Measurements from ENCODE around the gene PAPSS1. TPM values are rescaled to one million over a fixed set of nuclear protein-coding genes. Genes with fewer than 3 reads are reported as not detected.
"Not testable (repeated sequence)": the region's sequence is repeated elsewhere in the genome, so short reads cannot be mapped to it uniquely, and the experiment has no call there.

PAPSS1 gene
- total and polyA plus RNA-seq, 2 of the 8 experiments (the other 6 are each of a cell fraction or from before 2014, with no cell fraction given) = 79.2 to 98.5 TPM

GRCh38 chr4:107729050-107729449 lies 9.0 kb upstream of the PAPSS1 start:
- H3K9me3 ChIP-seq (ENCODE audit: insufficient read depth in 2 of 2, low read depth in 1 of 2, low read length in 1 of 2); H3K4me3 ChIP-seq (ENCODE audit: extremely low read depth in 1 of 4, insufficient read depth in 2 of 4, low read depth in 3 of 4, low read length in 4 of 4); H3K23me2 ChIP-seq (ENCODE audit: low read depth, low read length); H4K91ac ChIP-seq (replicated peaks; ENCODE audit: insufficient read length, low read length); H2BK5ac ChIP-seq (ENCODE audit: low read depth, low read length); H2AK5ac ChIP-seq (ENCODE audit: low read depth, low read length); POLR2A ChIA-PET (ENCODE audit: partially characterized antibody); H3K23ac ChIP-seq (ENCODE audit: insufficient read length); H2BK12ac ChIP-seq (ENCODE audit: low read depth, low read length); DNase-seq (ENCODE audit: low read depth in 1 of 2, low spot score in 2 of 2); H2BK20ac ChIP-seq (ENCODE audit: low read length); H4K5ac ChIP-seq (ENCODE audit: insufficient read length, low read depth, low read length); FAIRE-seq; H3K4me2 ChIP-seq (ENCODE audit: insufficient read depth in 1 of 2, low read depth in 2 of 2, low read length in 2 of 2); H3K79me2 ChIP-seq (ENCODE audit: control insufficient read depth in 1 of 2, insufficient read depth in 2 of 2, low read length in 2 of 2); CTCF ChIA-PET (ENCODE audit: partially characterized antibody); H2AFZ ChIP-seq (ENCODE audit: low read length); H2BK120ac ChIP-seq (replicated peaks; ENCODE audit: low read depth, low read length); H3K79me1 ChIP-seq (ENCODE audit: low read depth, low read length); H3K18ac ChIP-seq (ENCODE audit: extremely low read depth, low read length); H3K36me3 ChIP-seq (ENCODE audit: control insufficient read depth in 2 of 4, insufficient read depth in 4 of 4, low read length in 3 of 4); H3K4ac ChIP-seq (replicated peaks; ENCODE audit: insufficient read length, low read depth, low read length); H3K4me1 ChIP-seq (replicated peaks in 1 of 4; ENCODE audit: control insufficient read depth in 3 of 4, insufficient read depth in 4 of 4, low read length in 3 of 4); H3K14ac ChIP-seq (ENCODE audit: insufficient read length); H3K27ac ChIP-seq (ENCODE audit: low read depth, low read length); H4K8ac ChIP-seq (ENCODE audit: extremely low read depth, insufficient read depth, low read length); H3K9ac ChIP-seq (replicated peaks in 1 of 4; ENCODE audit: extremely low read depth in 1 of 4, low read depth in 3 of 4, low read length in 3 of 4); H3K56ac ChIP-seq (replicated peaks; ENCODE audit: insufficient read length, low read depth, low read length); H2BK15ac ChIP-seq (ENCODE audit: low read length); H4K20me1 ChIP-seq (replicated peaks in 1 of 2; ENCODE audit: control insufficient read depth in 1 of 2, insufficient read depth in 2 of 2, low read length in 2 of 2): not testable (repeated sequence)
- peaks cover 0 to 14% (median 5%) of the 10 kb centered on the region in 4 experiments; a peak in 3 of 7 replicates for H3K27me3 ChIP-seq (replicated peaks in 1 of 4; ENCODE audit: control insufficient read depth in 3 of 4, extremely low read depth in 1 of 4, insufficient read depth in 3 of 4, low read length in 3 of 4)
- WGBS, 2 experiments (ENCODE audit: extremely low coverage in 1 of 2, insufficient coverage in 1 of 2, insufficient read length in 1 of 2, insufficient replicate concordance in 2 of 2, low coverage in 1 of 2, low lambda C conversion rate in 2 of 2, missing lambda C conversion rate in 1 of 2) = 94% methylated on average over 4 of the region's 4 CpGs; no CpG with 5 or more reads in 1 of the 2 experiments

- POLR2A ChIA-PET (ENCODE audit: partially characterized antibody); H3K18ac ChIP-seq (ENCODE audit: extremely low read depth, low read length); H2AFZ ChIP-seq (ENCODE audit: low read length); H3K56ac ChIP-seq (replicated peaks; ENCODE audit: insufficient read length, low read depth, low read length); H2BK120ac ChIP-seq (replicated peaks; ENCODE audit: low read depth, low read length); H3K14ac ChIP-seq (ENCODE audit: insufficient read length); H2BK15ac ChIP-seq (ENCODE audit: low read length); H4K5ac ChIP-seq (ENCODE audit: insufficient read length, low read depth, low read length); H3K23ac ChIP-seq (ENCODE audit: insufficient read length); H2BK12ac ChIP-seq (ENCODE audit: low read depth, low read length); H3K79me1 ChIP-seq (ENCODE audit: low read depth, low read length); H3K9ac ChIP-seq (replicated peaks in 1 of 4; ENCODE audit: extremely low read depth in 1 of 4, low read depth in 3 of 4, low read length in 3 of 4); H4K91ac ChIP-seq (replicated peaks; ENCODE audit: insufficient read length, low read length); H3K4me1 ChIP-seq (replicated peaks in 1 of 4; ENCODE audit: control insufficient read depth in 3 of 4, insufficient read depth in 4 of 4, low read length in 3 of 4); H2AK5ac ChIP-seq (ENCODE audit: low read depth, low read length); H4K8ac ChIP-seq (ENCODE audit: extremely low read depth, insufficient read depth, low read length); H3K27me3 ChIP-seq (replicated peaks in 1 of 4; ENCODE audit: control insufficient read depth in 3 of 4, extremely low read depth in 1 of 4, insufficient read depth in 3 of 4, low read length in 3 of 4); H2BK20ac ChIP-seq (ENCODE audit: low read length); H4K20me1 ChIP-seq (replicated peaks in 1 of 2; ENCODE audit: control insufficient read depth in 1 of 2, insufficient read depth in 2 of 2, low read length in 2 of 2); H3K4me3 ChIP-seq (ENCODE audit: extremely low read depth in 1 of 4, insufficient read depth in 2 of 4, low read depth in 3 of 4, low read length in 4 of 4); H3K4ac ChIP-seq (replicated peaks; ENCODE audit: insufficient read length, low read depth, low read length); H3K9me3 ChIP-seq (ENCODE audit: insufficient read depth in 2 of 2, low read depth in 1 of 2, low read length in 1 of 2); H3K27ac ChIP-seq (ENCODE audit: low read depth, low read length); DNase-seq (ENCODE audit: low read depth in 1 of 2, low spot score in 2 of 2); H3K36me3 ChIP-seq (ENCODE audit: control insufficient read depth in 2 of 4, insufficient read depth in 4 of 4, low read length in 3 of 4); H3K79me2 ChIP-seq (ENCODE audit: control insufficient read depth in 1 of 2, insufficient read depth in 2 of 2, low read length in 2 of 2); FAIRE-seq; H3K4me2 ChIP-seq (ENCODE audit: insufficient read depth in 1 of 2, low read depth in 2 of 2, low read length in 2 of 2); H3K23me2 ChIP-seq (ENCODE audit: low read depth, low read length); H2BK5ac ChIP-seq (ENCODE audit: low read depth, low read length): not testable (repeated sequence)
- 98% methylated on average over 3 of the region's 3 CpGs; no CpG with 5 or more reads in 1 of the 2 experiments for WGBS, 2 experiments (ENCODE audit: extremely low coverage in 1 of 2, insufficient coverage in 1 of 2, insufficient read length in 1 of 2, insufficient replicate concordance in 2 of 2, low coverage in 1 of 2, low lambda C conversion rate in 2 of 2, missing lambda C conversion rate in 1 of 2)
- CTCF ChIA-PET (ENCODE audit: partially characterized antibody) = interaction anchor here (1.7 to 1.8 kb wide), 2 partner anchors 10 to 13 kb away, joined by 5 to 7 read pairs; no protein-coding TSS in a partner anchor
Measured at GRCh38 chr4:107726131-107726925, 6.3 kb upstream of the PAPSS1 start.

Data from H1 (cell line).